HUDEP-2 (cell line): ENCODE results near the gene PLEKHM1.
"Not testable (repeated sequence)": the region's sequence is repeated elsewhere in the genome, so short reads cannot be mapped to it uniquely, and the experiment has no call there.

ENCODE experiments used
- DNase-seq, 76 experiments: peaks; one replicate each; lab custom pipeline; 2025; ENCODE audit not compliant: unreplicated experiment in 76 of 76; lab: John Stamatoyannopoulos, UW

PLEKHM1 gene

DNA sequence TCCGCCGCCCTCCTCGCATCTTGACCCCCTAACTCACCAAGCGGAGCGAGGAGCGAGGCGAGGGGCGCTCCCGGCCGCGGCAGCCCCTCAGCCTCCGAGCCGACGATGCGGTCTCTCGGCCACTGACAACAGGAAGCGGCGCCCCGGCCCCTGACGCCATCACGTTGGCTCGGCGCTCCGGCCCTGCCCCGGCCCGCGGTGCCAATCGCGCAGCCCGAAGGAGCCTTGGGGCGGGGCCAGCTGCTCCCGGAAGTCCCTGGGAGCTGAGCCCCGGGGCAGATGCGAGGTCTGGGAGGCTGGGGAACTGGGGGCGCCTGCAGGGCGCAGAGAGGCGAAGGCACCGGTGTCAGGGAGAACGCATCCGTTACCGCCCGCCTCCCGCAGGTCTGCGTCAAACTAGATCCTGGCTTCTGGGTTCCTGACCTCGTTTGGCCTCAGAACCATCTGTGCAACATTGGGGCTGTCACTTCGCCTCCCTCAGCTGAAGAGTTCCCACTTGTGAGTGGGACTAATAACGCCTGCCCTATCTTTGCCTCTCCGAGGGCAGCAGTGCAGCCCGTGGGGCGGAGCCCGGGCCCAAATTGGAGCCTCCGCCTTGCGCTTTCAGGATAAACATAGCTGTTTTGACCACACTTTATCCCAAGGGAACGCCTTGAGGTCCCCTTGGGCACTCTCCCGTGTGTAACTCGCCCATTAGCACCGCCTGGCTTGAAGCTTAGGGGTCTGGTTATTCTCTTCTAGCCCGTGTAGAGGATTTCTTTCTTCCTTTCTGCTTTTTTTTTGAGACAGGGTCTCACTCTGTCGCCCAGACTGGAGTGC is at the start of gene PLEKHM1:
TSS of gene PLEKHM1 (minus strand) at position 107 of the 819 bp plus-strand sequence. CDS start 8,237 bp downstream, outside the sequence.
- peak in 70 of 76 experiments; percentile 6 to 82 (median 66) for DNase-seq

DNA sequence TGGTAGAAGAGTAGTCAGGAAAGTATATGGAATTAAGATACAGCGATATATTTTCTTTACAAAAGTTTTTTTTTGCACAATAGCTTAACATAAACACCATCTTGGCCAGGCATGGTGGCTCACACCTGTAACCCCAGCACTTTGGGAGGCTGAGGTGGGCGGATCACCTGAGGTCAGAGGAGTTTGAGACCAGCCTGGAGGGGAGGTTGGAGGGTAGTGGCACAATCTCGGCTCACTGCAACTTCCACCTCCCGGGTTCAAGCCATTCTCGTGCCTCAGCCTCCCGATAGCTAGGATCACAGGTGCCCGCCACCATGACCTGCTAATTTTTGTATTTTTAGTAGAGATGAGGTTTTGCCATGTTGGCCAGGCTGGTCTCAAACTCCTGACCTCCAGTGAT is 47.6 kb upstream of the PLEKHM1 start:
- not testable (repeated sequence) for DNase-seq

DNA sequence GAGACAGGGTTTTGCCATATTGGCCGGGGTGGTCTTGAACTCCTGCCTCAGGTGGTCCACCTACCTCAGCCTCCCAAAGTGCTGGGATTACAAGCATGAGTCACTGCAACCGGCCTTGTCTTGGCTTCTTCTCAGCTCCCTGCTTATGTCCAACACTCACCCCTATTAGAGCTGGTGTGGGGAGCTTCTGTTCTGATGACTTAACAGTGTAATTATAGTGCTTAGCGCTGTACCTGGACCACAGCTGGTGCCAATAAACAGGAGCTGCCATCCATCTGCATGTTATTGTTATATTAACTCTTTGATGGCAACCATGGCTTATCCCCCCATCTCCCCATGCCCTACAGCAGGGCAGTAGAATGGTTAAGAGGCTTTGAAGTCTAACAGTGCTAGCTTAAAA is 15.6 kb upstream of the PLEKHM1 start:
- DNase-seq: not testable (repeated sequence)

DNA sequence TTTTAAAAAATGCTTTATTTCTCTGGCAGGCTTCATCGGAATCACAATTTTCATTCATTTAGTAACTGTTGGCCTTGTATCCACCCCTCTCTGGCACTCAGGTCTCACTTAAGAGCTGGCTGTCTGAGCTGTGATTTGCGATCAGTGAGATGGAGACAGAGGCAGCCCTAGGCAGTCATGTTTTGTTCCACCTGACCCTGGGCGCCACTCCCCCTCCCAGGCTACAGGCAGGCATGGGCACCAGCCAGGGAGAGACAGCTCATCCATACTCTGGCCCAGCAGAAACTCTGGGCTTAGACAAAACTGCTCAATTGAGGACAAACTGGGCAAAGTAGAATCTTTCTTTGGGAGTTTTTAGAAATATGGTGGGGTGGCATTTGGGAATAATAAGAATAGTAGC is 14.7 kb upstream of the PLEKHM1 start:
- not testable (repeated sequence) for DNase-seq

DNA sequence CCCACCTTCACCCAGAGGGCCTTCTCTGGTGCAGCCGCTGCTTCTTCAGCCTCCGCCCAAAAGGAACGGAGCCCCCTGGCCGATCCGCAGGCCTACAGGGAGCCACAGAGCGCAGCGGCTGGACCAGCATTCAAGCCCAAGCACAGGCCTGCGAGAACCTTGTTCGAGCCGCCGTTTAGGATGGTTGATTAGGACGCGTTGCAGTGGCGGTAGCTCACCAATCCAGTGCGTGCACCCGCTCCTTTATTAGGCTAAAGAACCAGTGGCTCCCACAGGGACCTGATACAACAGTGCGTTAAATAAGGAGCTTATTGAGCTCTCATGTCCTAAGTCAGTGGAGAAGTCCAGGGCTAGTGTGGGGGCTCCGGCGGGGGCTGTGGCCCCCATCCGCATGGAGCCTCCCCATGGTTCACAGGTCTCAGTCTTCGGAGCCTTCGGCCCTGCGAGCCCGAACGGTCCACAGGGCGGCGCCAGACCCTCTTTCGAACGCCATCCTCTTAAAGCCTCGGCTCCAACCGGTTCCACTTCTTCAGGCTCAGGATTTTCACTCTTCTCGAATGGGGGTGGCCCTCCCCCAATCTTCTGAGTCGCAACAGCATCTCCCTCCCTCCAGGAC is 10.7 kb upstream of the PLEKHM1 start:
- not testable (repeated sequence) for DNase-seq

DNA sequence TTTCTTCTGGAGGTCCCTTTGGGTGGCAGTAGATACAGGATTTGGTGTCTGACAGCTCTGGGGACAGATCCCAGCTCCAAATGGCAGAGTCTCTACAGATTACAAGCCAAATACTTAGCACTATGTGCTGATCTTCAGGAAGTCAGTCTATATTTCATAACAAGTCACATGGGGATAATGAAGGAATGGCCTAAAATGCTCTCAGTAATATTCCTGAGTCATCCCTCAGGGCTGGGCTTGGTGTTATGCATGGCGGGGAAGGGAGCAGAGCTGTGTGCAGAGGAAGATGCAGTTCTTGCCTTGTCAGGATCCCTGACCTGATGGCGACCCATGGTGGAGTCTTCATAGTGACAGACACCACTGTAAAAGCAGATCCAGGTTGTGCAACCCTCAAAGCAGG is 10.0 kb upstream of the PLEKHM1 start:
- not testable (repeated sequence) for DNase-seq

DNA sequence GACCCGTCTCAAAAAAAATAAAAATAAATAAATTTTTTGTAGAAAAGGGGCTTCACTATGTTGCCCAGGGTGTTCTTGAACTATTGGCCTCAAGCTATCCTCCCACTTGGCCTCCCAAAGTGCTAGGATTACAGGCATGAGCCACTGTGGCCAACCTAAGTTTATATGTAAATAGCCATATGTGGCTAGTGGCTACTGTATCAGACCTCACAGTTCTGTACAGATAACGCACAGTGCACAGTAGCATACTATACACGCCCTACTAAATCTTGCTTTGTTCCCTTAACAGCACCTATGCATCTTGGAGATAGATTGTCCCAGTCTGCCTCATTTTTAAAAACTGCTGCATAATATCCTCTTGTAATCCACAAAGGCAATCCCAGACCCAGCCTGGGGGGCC is 8.7 kb upstream of the PLEKHM1 start:
- DNase-seq: peak in 16 of 76 experiments; percentile 3 to 29 (median 24)

DNA sequence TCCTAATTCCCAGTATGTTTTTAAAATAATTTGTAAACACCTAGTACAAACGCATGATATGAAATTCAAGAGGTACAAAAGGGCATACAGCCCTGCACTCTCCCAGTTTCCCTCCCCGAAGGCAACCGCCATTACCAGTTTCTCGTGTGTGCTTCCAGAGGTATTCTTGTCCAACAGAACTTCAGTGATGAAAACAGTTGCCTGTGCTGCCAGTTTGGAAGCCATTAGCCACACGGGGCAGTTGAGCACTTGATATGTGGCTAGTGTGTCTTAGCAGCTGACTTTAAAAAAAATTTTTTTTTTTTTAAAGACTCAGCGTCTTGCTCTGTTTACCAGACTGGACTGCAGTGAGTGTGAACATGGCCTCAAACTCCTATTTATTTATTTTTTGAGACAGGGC is 7.9 kb upstream of the PLEKHM1 start:
- DNase-seq: not testable (repeated sequence)

DNA sequence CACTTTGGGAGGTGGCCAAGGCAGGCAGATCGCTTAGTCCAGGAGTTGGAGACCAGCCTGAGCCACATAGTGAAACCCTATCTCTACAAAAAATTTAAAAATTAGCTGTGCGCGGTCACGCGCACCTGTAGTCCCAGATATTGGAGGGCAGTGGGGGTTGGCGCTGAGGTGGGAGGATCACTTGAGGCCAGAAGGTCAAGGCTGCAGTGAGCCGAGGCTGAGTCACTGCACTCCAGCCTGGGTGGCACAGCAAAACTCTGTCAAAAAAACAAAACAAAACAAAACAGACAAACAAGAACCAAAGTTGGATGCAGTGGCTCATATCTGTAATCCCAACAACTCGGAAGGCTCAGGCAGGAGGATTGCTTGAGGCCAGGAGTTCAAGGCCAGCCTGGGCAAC is 6.9 kb upstream of the PLEKHM1 start:
- peak in 9 of 76 experiments; percentile 9 to 41 (median 31) for DNase-seq

DNA sequence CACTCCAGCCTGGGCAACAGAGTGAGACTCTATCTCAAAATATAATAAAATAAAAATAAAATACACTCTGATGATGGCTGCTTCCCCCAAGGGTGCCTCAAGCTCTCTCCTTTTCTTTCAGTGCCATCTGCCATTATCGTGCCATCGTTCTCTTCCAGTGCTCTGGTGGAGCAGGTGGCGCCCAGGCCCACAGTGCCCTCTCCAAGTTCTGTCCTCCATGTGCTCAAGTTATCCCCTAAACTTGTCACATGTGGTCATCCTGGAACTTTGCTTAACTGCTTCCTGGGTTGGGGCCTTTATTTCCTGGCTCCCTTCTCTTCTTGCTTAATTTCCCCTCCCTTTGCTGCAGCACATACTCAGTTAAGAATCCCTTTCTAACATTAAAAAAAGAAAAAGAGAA is 6.0 kb upstream of the PLEKHM1 start:
- not testable (repeated sequence) for DNase-seq

DNA sequence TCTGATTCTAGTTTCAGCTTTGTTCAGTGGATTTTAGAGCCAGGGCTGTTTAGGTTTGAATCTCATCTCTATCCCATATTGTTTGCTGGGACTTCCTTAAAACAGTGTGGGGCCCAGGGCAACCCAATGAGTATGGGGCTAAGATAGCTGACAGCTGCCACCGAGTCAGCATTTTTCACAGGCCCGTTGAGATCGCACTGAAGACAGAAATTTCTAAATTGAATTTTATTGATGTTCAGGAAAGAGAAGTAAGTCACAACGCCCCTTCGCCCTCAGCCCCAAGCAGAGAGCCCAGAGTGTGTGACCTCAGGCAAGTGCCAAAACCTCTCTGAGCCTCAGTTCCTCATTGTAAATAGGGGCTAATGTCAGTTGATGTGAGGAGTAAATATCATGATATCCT is 4.0 kb upstream of the PLEKHM1 start:
- not testable (repeated sequence) for DNase-seq

DNA sequence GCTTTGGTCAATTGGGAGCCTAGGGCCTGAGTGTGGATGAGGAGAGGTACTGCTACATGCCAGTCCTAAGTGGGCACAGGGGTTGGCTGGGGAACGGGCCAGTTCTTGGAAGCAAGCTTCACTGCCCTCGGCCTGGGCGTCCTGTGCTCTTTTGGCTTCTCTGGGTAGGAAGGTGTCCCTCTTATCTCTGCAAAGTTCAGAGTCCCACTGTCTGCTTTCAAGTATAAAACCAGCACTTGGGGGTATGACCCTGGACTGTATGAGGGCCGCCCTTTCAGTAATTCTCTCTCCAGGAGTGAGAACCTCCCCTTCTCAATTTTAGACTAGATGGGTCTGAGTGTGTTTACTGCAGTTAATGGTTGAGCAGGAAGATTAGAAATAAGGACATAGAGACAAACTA is 1.6 kb upstream of the PLEKHM1 start:
- not testable (repeated sequence) for DNase-seq

DNA sequence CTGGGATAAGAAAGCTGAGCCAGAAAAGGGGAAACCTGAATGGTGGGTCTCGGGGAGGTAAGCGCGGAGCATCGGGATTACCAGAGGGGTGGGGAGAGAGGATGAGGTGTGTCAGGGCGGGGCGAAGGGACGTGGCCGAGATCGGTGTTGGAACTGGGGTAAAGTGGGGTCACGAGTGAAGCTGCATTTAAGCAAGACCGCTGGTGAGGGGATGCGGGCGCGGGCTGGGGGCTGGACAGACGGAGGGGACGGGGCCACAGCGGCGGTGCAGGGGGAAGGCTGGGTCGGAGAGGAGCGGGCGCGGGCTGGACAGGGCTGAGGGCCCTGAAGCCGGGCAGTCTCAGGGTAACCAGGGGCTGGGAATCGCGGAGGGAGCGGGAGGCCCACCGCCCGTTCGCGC is 323 bp downstream of the PLEKHM1 start:
- DNase-seq: peak in 2 of 76 experiments; percentile 4 to 30

DNA sequence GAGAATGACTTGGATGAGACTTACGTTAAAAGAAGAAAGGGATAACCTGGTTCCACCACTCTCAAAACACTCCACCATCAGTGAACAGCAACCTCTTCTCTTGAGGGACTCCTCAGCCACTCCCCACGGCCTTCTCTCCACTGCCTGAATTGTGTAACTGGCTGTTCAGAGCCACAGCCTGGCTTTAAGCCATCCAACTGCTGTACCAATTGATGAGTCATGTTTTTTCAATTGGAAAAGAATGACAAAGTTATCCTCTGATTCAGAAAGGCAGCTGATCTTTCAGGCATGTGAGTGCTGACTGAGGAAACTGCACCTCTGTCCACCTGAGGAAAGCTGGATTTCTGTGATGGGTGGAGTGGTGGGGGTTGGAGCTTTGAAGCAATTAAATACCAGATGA is 2.8 kb downstream of the PLEKHM1 start:
- DNase-seq: peak in 63 of 76 experiments; percentile 12 to 74 (median 40)

DNA sequence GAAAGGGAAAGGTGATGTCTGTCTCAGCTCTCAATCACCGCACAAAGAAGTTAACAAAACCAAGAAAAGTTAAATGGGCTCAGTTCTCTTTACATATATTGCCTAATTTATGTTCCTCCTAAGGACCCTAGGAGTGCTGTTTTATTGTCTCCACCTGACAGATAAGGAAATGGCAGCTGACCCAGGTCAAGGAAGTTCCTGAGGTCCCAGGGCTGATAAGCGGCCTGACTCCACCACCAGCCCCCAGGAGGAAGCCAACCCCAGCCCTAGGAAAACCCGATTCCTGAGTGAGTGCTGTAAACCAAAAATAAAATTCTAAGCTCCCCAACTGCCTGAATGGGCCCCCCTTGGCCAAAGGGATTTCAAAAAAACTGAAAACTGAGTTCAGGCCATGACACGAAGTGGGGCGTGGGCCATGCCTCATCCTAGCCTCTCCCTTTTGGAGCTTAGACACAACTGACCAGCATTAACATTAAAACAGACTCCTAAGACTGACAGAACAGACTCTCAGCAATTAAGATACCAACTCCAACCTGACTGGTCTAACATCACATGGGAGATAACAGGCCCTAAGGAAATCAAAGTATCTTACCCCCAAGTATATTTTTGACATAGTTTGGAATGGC is 6.8 kb downstream of the PLEKHM1 start:
- DNase-seq: not testable (repeated sequence)

DNA sequence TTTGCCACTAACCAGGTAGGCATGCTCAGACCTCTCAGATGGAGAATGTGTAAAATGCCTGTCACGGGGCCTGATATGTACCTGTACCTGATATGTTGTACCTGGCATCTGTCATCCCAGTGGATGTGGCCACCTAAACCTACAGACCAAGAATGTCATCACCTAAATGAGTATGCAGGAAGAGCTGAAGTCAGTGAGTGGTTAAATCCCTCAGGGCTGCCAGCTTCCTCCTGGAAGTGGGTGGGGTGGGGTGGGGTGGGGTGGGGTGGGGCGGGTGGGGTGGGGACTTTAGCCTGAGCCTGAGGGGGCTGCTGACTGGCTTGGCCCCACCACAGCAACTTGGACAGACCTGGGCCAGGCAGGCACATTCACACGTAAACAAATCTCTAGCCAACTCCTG is 7.3 kb downstream of the PLEKHM1 start:
- not testable (repeated sequence) for DNase-seq

DNA sequence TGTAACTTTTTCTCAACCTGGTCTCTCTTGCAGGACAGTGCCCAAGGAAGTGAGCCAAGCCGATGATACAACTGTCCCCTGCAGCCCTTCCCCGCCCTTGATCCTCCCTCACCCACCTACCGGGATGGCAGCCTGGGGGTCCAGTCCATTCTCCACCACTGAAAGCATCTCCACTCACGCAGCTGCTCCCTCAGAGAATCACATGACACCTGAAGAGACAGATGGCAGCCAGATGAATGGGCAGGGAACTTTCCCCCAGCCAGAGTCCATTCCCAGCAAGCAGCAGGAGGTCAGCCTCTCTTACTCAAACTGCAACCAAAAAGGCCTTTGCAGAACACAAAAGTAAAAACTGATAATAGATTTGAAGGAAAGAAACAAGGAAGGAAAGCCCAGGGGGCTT is 8.2 kb downstream of the PLEKHM1 start:
- not testable (repeated sequence) for DNase-seq

DNA sequence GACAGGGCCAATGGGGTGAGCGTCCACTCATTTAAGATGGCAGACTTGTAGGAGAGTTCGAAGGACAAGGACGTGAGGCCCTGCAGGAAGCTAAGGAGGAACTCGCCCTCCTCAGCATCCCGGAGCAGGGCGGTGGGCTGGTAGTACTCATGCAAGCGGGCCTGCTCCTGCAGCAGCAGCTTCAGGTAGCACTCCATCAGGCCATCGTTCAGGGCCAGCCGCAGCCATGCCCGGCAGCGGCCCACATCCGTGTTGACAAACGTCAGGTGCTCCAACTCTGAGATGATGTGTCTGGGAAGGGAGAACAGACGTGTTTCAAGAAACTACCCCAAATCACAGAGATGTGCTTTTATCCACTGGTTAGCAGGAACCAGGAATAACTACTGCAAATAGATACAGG is 15.1 kb downstream of the PLEKHM1 start:
- DNase-seq: not testable (repeated sequence)

DNA sequence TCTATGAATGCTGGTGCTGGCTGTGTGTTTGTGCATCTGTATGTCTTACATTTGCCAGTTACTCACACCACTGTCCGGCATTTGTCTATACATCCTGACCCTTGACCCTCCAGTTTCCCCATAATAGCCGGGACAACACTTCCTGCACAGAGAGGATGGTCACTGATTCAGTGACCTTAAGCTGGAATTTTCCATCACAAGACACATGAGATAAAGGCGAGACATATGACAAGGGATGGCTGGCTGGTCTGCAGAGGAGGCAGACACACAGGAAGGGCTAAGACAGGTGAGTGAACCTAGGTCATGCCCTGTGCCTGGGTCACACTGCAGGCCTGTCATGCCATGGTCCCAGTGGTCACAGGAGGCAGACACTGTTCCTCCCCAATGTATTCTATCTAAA is 18.3 kb downstream of the PLEKHM1 start:
- DNase-seq: not testable (repeated sequence)

DNA sequence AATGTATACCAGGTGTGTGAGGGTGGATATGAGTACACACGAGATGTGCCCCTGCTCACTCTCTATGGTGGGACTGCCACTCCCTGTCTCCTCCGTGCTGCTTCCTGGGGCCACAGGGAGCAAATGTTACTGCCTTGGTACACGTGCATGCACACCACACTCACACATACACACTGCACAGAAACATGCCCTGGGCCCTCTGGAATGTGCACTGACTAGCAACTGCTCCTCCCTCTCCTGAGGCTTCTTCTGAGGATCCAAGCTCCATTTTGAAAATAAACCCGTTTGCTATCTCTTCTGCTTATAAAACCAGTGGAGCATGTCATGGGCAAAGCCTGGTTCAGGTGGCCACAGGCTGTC is 21.3 kb downstream of the PLEKHM1 start:
- DNase-seq: not testable (repeated sequence)
